ENCODE measurements around the gene SEC14L2. TPM values are rescaled to one million over a fixed set of nuclear protein-coding genes. Genes with fewer than 3 reads are reported as not detected.
A peak's percentile ranks its signal among the peaks of the same experiment; 100 is the strongest.

The SEC14L2 gene
- total RNA-seq, 1 experiment from 2014 or later, result 33.5 TPM

- H3K79me2 ChIP-seq (ENCODE audit: insufficient read depth, low read length), result peaks cover 5% of the 10 kb centered on the region; the same call in 1 of the 2 replicates
- TF ChIP-seq ATF3 (IDR thresholded peaks at IDR 0.05) (no peak), ELF1 (IDR thresholded peaks at IDR 0.05; ENCODE audit: borderline replicate concordance, low read depth) (no peak), MAX (IDR thresholded peaks at IDR 0.05) (no peak), FOSL1 (IDR thresholded peaks at IDR 0.05; ENCODE audit: low read depth) (no peak), POLR2AphosphoS5 (IDR thresholded peaks at IDR 0.05; ENCODE audit: low read depth, low read length) (no peak), CBX3 (IDR thresholded peaks at IDR 0.05; ENCODE audit: low read depth) (no peak)
- ChIA-PET CTCF (interaction anchor here (0.9 to 1.5 kb wide), 2 partner anchors 9 to 46 kb away, joined by 3 to 4 read pairs; no protein-coding TSS in a partner anchor), RAD21 (ENCODE audit: low non-redundant PET in 1 of 2, low total read pairs in 2 of 2, uncharacterized antibody in 2 of 2, unreplicated experiment in 2 of 2) (no interaction called here), POLR2A (no interaction called here)
- no peaks in the 10 kb centered on the region for H3K27me3 ChIP-seq (ENCODE audit: insufficient read depth, low read length)
- H3K9me2 ChIP-seq (ENCODE audit: insufficient read depth), result no peaks in the 10 kb centered on the region
- no peaks in the 10 kb centered on the region for H3K9me3 ChIP-seq (ENCODE audit: control insufficient read depth in 1 of 2, insufficient read depth in 1 of 2, low read depth in 1 of 2, low read length in 2 of 2)
- no peak overlapping the region for H2AFZ ChIP-seq (ENCODE audit: low read depth, low read length, poor library complexity, severe bottlenecking)
- H3K4me1 ChIP-seq (ENCODE audit: control insufficient read depth in 1 of 2, insufficient read depth in 2 of 2, low read length in 2 of 2), result peaks cover 11 to 30% of the 10 kb centered on the region in 2 experiments
- no peak overlapping the region for H3K4me2 ChIP-seq (ENCODE audit: low read length)
- DNase-seq (ENCODE audit: low read depth, low spot score) (no peak), ATAC-seq (no peak)
- no peak overlapping the region for H3K4me3 ChIP-seq (replicated peaks in 1 of 2; ENCODE audit: low read depth in 1 of 2, low read length in 2 of 2)
- H3K9ac ChIP-seq (ENCODE audit: low read length), result no peak overlapping the region
- no TSS peak for BruUV-seq (replicated peaks)
- H4K20me1 ChIP-seq (ENCODE audit: insufficient read depth), result no peaks in the 10 kb centered on the region
- intact Hi-C loops (cut with micrococcal nuclease), result no loop called here
- H3K27ac ChIP-seq (ENCODE audit: low read depth, low read length), result no peak overlapping the region
- H3K36me3 ChIP-seq (ENCODE audit: control insufficient read depth in 1 of 2, insufficient read depth in 2 of 2, low read length in 2 of 2), result no peaks in the 10 kb centered on the region
Observed at GRCh38 chr22:30433227-30433626, 36.4 kb downstream of the SEC14L2 start.

- BruUV-seq (replicated peaks), result no TSS peak
- Histone ChIP-seq H4K20me1 (ENCODE audit: insufficient read depth) (no peaks in the 10 kb centered on the region), H3K9me2 (ENCODE audit: insufficient read depth) (no peaks in the 10 kb centered on the region), H3K79me2 (ENCODE audit: insufficient read depth, low read length) (0 out of 2 replicates have a peak, but pooled peaks cover 5% of the 10 kb centered on the region), H3K27ac (ENCODE audit: low read depth, low read length) (peak overlapping the region; percentile 3; the same call in 1 of the 2 replicates), H3K4me3 (replicated peaks in 1 of 2; ENCODE audit: low read depth in 1 of 2, low read length in 2 of 2) (no peak overlapping the region; a peak in 1 of 4 replicates), H3K4me1 (ENCODE audit: control insufficient read depth in 1 of 2, insufficient read depth in 2 of 2, low read length in 2 of 2) (peaks cover 11 to 30% of the 10 kb centered on the region in 2 experiments), H3K9me3 (ENCODE audit: control insufficient read depth in 1 of 2, insufficient read depth in 1 of 2, low read depth in 1 of 2, low read length in 2 of 2) (no peaks in the 10 kb centered on the region), H2AFZ (ENCODE audit: low read depth, low read length, poor library complexity, severe bottlenecking) (no peak overlapping the region), H3K36me3 (ENCODE audit: control insufficient read depth in 1 of 2, insufficient read depth in 2 of 2, low read length in 2 of 2) (no peaks in the 10 kb centered on the region), H3K9ac (ENCODE audit: low read length) (0 out of 2 replicates have a peak overlapping the region, but pooled peaks have one; percentile 69), H3K4me2 (ENCODE audit: low read length) (peak overlapping the region; percentile 85), H3K27me3 (ENCODE audit: insufficient read depth, low read length) (no peaks in the 10 kb centered on the region)
- RAD21 ChIA-PET (ENCODE audit: low non-redundant PET in 1 of 2, low total read pairs in 2 of 2, uncharacterized antibody in 2 of 2, unreplicated experiment in 2 of 2), result no interaction called here
- no peak for DNase-seq (ENCODE audit: low read depth, low spot score)
- CTCF ChIA-PET, result interaction anchor here (0.9 to 1.5 kb wide), 3 partner anchors 10 to 178 kb away, joined by 3 to 4 read pairs (median 3); no protein-coding TSS in a partner anchor
- no peak for TF ChIP-seq ZFX (IDR thresholded peaks at IDR 0.05)
- no peak for TF ChIP-seq FOSL1 (IDR thresholded peaks at IDR 0.05; ENCODE audit: low read depth)
- TF ChIP-seq EGR1 (IDR thresholded peaks at IDR 0.05; ENCODE audit: low read depth), result no peak
- no peak for TF ChIP-seq POLR2AphosphoS5 (IDR thresholded peaks at IDR 0.05; ENCODE audit: low read depth, low read length)
- TF ChIP-seq EZH2phosphoT487 (IDR thresholded peaks at IDR 0.05; ENCODE audit: borderline replicate concordance), result no peak
- TF ChIP-seq REST (IDR thresholded peaks at IDR 0.05; ENCODE audit: low read depth), result no peak
- POLR2A ChIA-PET, result no interaction called here
- intact Hi-C loops (cut with micrococcal nuclease), result no loop called here
- ATAC-seq, result no peak
Observed at GRCh38 chr22:30433773-30434172, 37.0 kb downstream of the SEC14L2 start.

Measured in HCT116 (cell line).